H1 (cell line): ENCODE measurements around the gene IL27RA. TPM values are rescaled to one million over a fixed set of nuclear protein-coding genes. Genes with fewer than 3 reads are reported as not detected.
A peak's percentile ranks its signal among the peaks of the same experiment; 100 is the strongest.

Source experiments
- CTCF ChIA-PET: fragments of 300-600 bp; sonication (Branson Sonifier 250); formaldehyde crosslinking; loops from one replicate; lab custom pipeline; 2021; ENCODE audit not compliant: partially characterized antibody; lab: Charles Lee
- POLR2A ChIA-PET: fragments of 300-600 bp; sonication (Branson Sonifier 250); formaldehyde crosslinking; loops from one replicate; lab custom pipeline; 2021; ENCODE audit warnings: inconsistent platforms; ENCODE audit not compliant: partially characterized antibody; lab: Charles Lee
- DNase-seq, 2 experiments: peaks; one replicate each; pipeline versions ENCODE4 v3.0.0 to v3.0.0-alpha.2; 2010 to 2022; ENCODE audit warnings: low spot score in 2 of 2, low read depth in 1 of 2, mixed read lengths in 1 of 2
- FAIRE-seq: peaks from 2 replicates; lab custom pipeline; 2011; peaks lifted over from hg19 to GRCh38; lab: Jason Lieb, UNC
- H2AFZ ChIP-seq: 2 replicates; pipeline ENCODE4 v1.8.1; 2012; ENCODE audit warnings: low read length, inconsistent platforms
- H2AK5ac ChIP-seq: 2 replicates; pipeline ENCODE4 v1.6.1; 2013; ENCODE audit warnings: low read depth, low read length
- H2BK120ac ChIP-seq: replicated peaks from 2 replicates; pipeline ENCODE3; 2013; ENCODE audit warnings: low read depth, low read length, inconsistent platforms
- H2BK12ac ChIP-seq: 2 replicates; pipeline ENCODE4 v1.6.1; 2013; ENCODE audit warnings: low read depth, low read length
- H2BK15ac ChIP-seq: 2 replicates; pipeline ENCODE4 v1.6.1; 2013; ENCODE audit warnings: low read length
- H2BK20ac ChIP-seq: 2 replicates; pipeline ENCODE4 v1.6.1; 2013; ENCODE audit warnings: low read length
- H2BK5ac ChIP-seq: 2 replicates; pipeline ENCODE4 v1.6.1; 2013; ENCODE audit warnings: low read depth, low read length
- H3K14ac ChIP-seq: 2 replicates; pipeline ENCODE4 v1.6.1; 2013; ENCODE audit warnings: inconsistent platforms; ENCODE audit not compliant: insufficient read length
- H3K18ac ChIP-seq: 2 replicates; pipeline ENCODE4 v1.6.1; 2013; ENCODE audit warnings: low read length; ENCODE audit errors: extremely low read depth
- H3K23ac ChIP-seq: 2 replicates; pipeline ENCODE4 v1.6.1; 2013; ENCODE audit warnings: inconsistent platforms; ENCODE audit not compliant: insufficient read length
- H3K23me2 ChIP-seq: 2 replicates; pipeline ENCODE4 v1.6.1; 2013; ENCODE audit warnings: low read depth, low read length
- H3K27ac ChIP-seq: 2 replicates; pipeline ENCODE4 v1.6.1; 2011; ENCODE audit warnings: low read depth, low read length, inconsistent platforms
- H3K27me3 ChIP-seq, 4 experiments: replicated peaks in 1 of 4; 1 replicate in 1 of 4; 2 replicates in 3 of 4; pipeline versions ENCODE4 v1.6.1 to v1.8.1; 2011 to 2013; ENCODE audit warnings: low read length in 3 of 4, mild to moderate bottlenecking in 3 of 4, inconsistent platforms in 2 of 4, mixed read lengths in 2 of 4, moderate library complexity in 1 of 4; ENCODE audit not compliant: control insufficient read depth in 3 of 4, insufficient read depth in 3 of 4; ENCODE audit errors: extremely low read depth in 1 of 4
- H3K36me3 ChIP-seq, 4 experiments: 2 replicates each; pipeline versions ENCODE4 v1.6.1 to v1.8.1; 2011 to 2013; ENCODE audit warnings: mild to moderate bottlenecking in 4 of 4, low read length in 3 of 4, moderate library complexity in 2 of 4, control low read depth in 1 of 4, inconsistent platforms in 1 of 4; ENCODE audit not compliant: insufficient read depth in 4 of 4, control insufficient read depth in 2 of 4
- H3K4ac ChIP-seq: replicated peaks from 2 replicates; pipeline ENCODE3; 2013; ENCODE audit warnings: low read length, low read depth, mixed read lengths, inconsistent platforms; ENCODE audit not compliant: insufficient read length
- H3K4me1 ChIP-seq, 4 experiments: replicated peaks in 1 of 4; 1 replicate in 1 of 4; 2 replicates in 3 of 4; pipeline versions ENCODE4 v1.6.1 to v1.8.1; 2011 to 2013; ENCODE audit warnings: low read length in 3 of 4, inconsistent platforms in 2 of 4, mixed read lengths in 1 of 4; ENCODE audit not compliant: insufficient read depth in 4 of 4, control insufficient read depth in 3 of 4
- H3K4me2 ChIP-seq, 2 experiments: 2 replicates each; pipeline versions ENCODE4 v1.6.1 to v1.8.1; 2011 to 2013; ENCODE audit warnings: low read depth in 2 of 2, low read length in 2 of 2, control low read depth in 1 of 2, inconsistent platforms in 1 of 2, mild to moderate bottlenecking in 1 of 2; ENCODE audit not compliant: insufficient read depth in 1 of 2
- H3K4me3 ChIP-seq, 4 experiments: fragments of 200-600, 300-600 bp in 1 of 4; sonication (generic), shearing (Covaris generic), sonication (Bioruptor Twin) in 1 of 4; 2 replicates each; pipeline versions ENCODE4 v1.5.1 to v1.8.1; 2011 to 2016; ENCODE audit warnings: low read length in 4 of 4, low read depth in 3 of 4, control low read depth in 2 of 4, inconsistent platforms in 2 of 4, mild to moderate bottlenecking in 2 of 4, mixed read lengths in 1 of 4, moderate library complexity in 1 of 4; ENCODE audit not compliant: insufficient read depth in 2 of 4; ENCODE audit errors: extremely low read depth in 1 of 4
- H3K56ac ChIP-seq: replicated peaks from 2 replicates; pipeline ENCODE3; 2013; ENCODE audit warnings: low read depth, mild to moderate bottlenecking, mixed read lengths, low read length, inconsistent platforms; ENCODE audit not compliant: insufficient read length
- H3K79me1 ChIP-seq: 2 replicates; pipeline ENCODE4 v1.6.1; 2013; ENCODE audit warnings: low read depth, low read length, control low read depth
- H3K79me2 ChIP-seq, 2 experiments: 2 replicates each; pipeline versions ENCODE4 v1.6.1 to v1.8.1; 2012 to 2013; ENCODE audit warnings: low read length in 2 of 2, mild to moderate bottlenecking in 2 of 2, inconsistent platforms in 1 of 2; ENCODE audit not compliant: insufficient read depth in 2 of 2, control insufficient read depth in 1 of 2
- H3K9ac ChIP-seq, 4 experiments: replicated peaks in 1 of 4; 1 replicate in 1 of 4; 2 replicates in 3 of 4; pipeline versions ENCODE4 v1.6.1 to v1.8.1; 2011 to 2013; ENCODE audit warnings: low read depth in 3 of 4, low read length in 3 of 4, control low read depth in 2 of 4, mild to moderate bottlenecking in 2 of 4, moderate library complexity in 2 of 4, inconsistent platforms in 1 of 4; ENCODE audit errors: extremely low read depth in 1 of 4
- H3K9me3 ChIP-seq, 2 experiments: 2 replicates each; pipeline versions ENCODE4 v1.6.1 to v1.8.1; 2012 to 2013; ENCODE audit warnings: mild to moderate bottlenecking in 2 of 2, moderate library complexity in 2 of 2, control low read depth in 1 of 2, inconsistent platforms in 1 of 2, low read depth in 1 of 2, low read length in 1 of 2, mixed read lengths in 1 of 2; ENCODE audit not compliant: insufficient read depth in 2 of 2
- H4K20me1 ChIP-seq, 2 experiments: replicated peaks in 1 of 2; 2 replicates each; pipeline versions ENCODE3 to v1.8.1; 2011 to 2013; ENCODE audit warnings: inconsistent platforms in 2 of 2, low read length in 2 of 2, mild to moderate bottlenecking in 1 of 2; ENCODE audit not compliant: insufficient read depth in 2 of 2, control insufficient read depth in 1 of 2
- H4K5ac ChIP-seq: 2 replicates; pipeline ENCODE4 v1.6.1; 2013; ENCODE audit warnings: low read length, low read depth, mixed read lengths, inconsistent platforms; ENCODE audit not compliant: insufficient read length
- H4K8ac ChIP-seq: 2 replicates; pipeline ENCODE4 v1.8.0; 2013; ENCODE audit warnings: mild to moderate bottlenecking, moderate library complexity, low read length, inconsistent platforms; ENCODE audit not compliant: insufficient read depth; ENCODE audit errors: extremely low read depth
- H4K91ac ChIP-seq: replicated peaks from 2 replicates; pipeline ENCODE3; 2013; ENCODE audit warnings: low read length, mixed read lengths, inconsistent platforms; ENCODE audit not compliant: insufficient read length
- ATF2 ChIP-seq: IDR thresholded peaks from 2 replicates; pipeline ENCODE4 v1.6.1; 2012; ENCODE audit warnings: low read length, inconsistent platforms
- CREB1 ChIP-seq: IDR thresholded peaks from 2 replicates; pipeline ENCODE4 v1.6.1; 2012; ENCODE audit warnings: inconsistent platforms
- CTBP2 ChIP-seq: IDR thresholded peaks from 2 replicates; pipeline ENCODE4 v1.7.0; 2011; ENCODE audit warnings: borderline replicate concordance, mild to moderate bottlenecking, moderate library complexity, mixed read lengths, low read length; ENCODE audit not compliant: insufficient read depth, insufficient read length
- GABPA ChIP-seq: IDR thresholded peaks from 2 replicates; pipeline ENCODE4 v1.6.1; 2011; ENCODE audit warnings: mild to moderate bottlenecking, low read length, moderate library complexity, borderline replicate concordance; ENCODE audit not compliant: insufficient read depth
- HDAC6 ChIP-seq: IDR thresholded peaks from one replicate; pipeline ENCODE4 v1.7.1; 2012; ENCODE audit warnings: low read depth, mild to moderate bottlenecking, inconsistent platforms, low read length, moderate library complexity
- SIX5 ChIP-seq: IDR thresholded peaks from 2 replicates; pipeline ENCODE4 v1.6.1; 2011; ENCODE audit warnings: mild to moderate bottlenecking, low read depth, low read length
- SP2 ChIP-seq: IDR thresholded peaks from 2 replicates; pipeline ENCODE4 v1.6.1; 2012; ENCODE audit warnings: mild to moderate bottlenecking, low read length, inconsistent platforms
- TAF1 ChIP-seq: IDR thresholded peaks from 2 replicates; pipeline ENCODE4 v1.6.1; 2011; ENCODE audit warnings: mild to moderate bottlenecking, low read depth, low read length
- YY1 ChIP-seq: IDR thresholded peaks from 2 replicates; pipeline ENCODE4 v1.6.1; 2011; ENCODE audit warnings: low read depth, mild to moderate bottlenecking, low read length
- WGBS, 2 experiments: shearing (Covaris generic) in 1 of 2; methylation state at CpG; one replicate each; pipeline versions ENCODE4 v1.1.6 to v1.1.7; 2013 to 2015; ENCODE audit warnings: low lambda C conversion rate in 2 of 2, mixed read lengths in 2 of 2, inconsistent platforms in 1 of 2, low coverage in 1 of 2, missing lambda C conversion rate in 1 of 2; ENCODE audit not compliant: insufficient replicate concordance in 2 of 2, insufficient coverage in 1 of 2, insufficient read length in 1 of 2; ENCODE audit errors: extremely low coverage in 1 of 2, missing lambda C conversion rate in 1 of 2; 5-methylcytosine and 5-hydroxymethylcytosine counted together
- polyA plus RNA-seq, 7 experiments: library from polyadenylated mRNA; depleted of rRNA in 3 of 7; stranded (reverse) in 5 of 7; unstranded in 2 of 7; fragments of >200 nt in 5 of 7; fragments of 200-250 nt in 2 of 7; gene quantifications; 1 replicate in 5 of 7; 2 replicates in 1 of 7; 4 replicates in 1 of 7; pipeline versions ENCODE4 v1.2.1 to v1.2.3, GENCODE V29; 2011 to 2013; ENCODE audit warnings: missing spikeins in 2 of 7, mixed read lengths in 2 of 7
- total RNA-seq: library from RNA; stranded (reverse); fragmentation: NEBNext Ultra II Directional; extraction: Animal tissue kit (Norgen Biotek cat#: 25700); gene quantifications from 2 replicates; pipeline ENCODE4 v1.2.1, GENCODE V29; 2021

IL27RA gene
- total and polyA plus RNA-seq, 2 of the 8 experiments (the other 6 are each of a cell fraction or from before 2014, with no cell fraction given) = 9.9 to 14.7 TPM

- H3K4ac ChIP-seq = no peak overlapping the region
- peaks cover 3 to 5% (median 4%) of the 10 kb centered on the region in 4 experiments for H3K4me1 ChIP-seq
- H4K5ac ChIP-seq = no peak overlapping the region
- H3K4me2 ChIP-seq = peak overlapping the region; percentile 65 to 74
- no peaks in the 10 kb centered on the region for H3K79me2 ChIP-seq
- no peak overlapping the region for H2AFZ ChIP-seq
- DNase-seq (no peak), FAIRE-seq (no peak)
- CTCF ChIA-PET = interaction anchor here (1.0 to 1.8 kb wide), 4 partner anchors 15 to 291 kb away, joined by 4 to 6 read pairs (median 4); partner anchors contain the start of gene MISP3
- H4K91ac ChIP-seq = no peak overlapping the region
- no peak overlapping the region for H3K27ac ChIP-seq
- H3K9ac ChIP-seq = no peak overlapping the region
- no peak overlapping the region for H2BK120ac ChIP-seq
- H2AK5ac ChIP-seq = no peak overlapping the region
- no peaks in the 10 kb centered on the region for H3K79me1 ChIP-seq
- H3K23me2 ChIP-seq = peaks cover 11% of the 10 kb centered on the region
- no peak for TF ChIP-seq YY1
- no peak for TF ChIP-seq SIX5
- TF ChIP-seq HDAC6 = no peak
- TF ChIP-seq TAF1 = no peak
- no peak for TF ChIP-seq CREB1
- no peak for TF ChIP-seq CTBP2
- TF ChIP-seq SP2 = no peak
- TF ChIP-seq ATF2 = no peak
- TF ChIP-seq GABPA = no peak
- peak overlapping the region; percentile 42 to 78 (median 60) for H3K4me3 ChIP-seq
- H2BK12ac ChIP-seq = no peak overlapping the region
- no peak overlapping the region for H3K18ac ChIP-seq
- H3K56ac ChIP-seq = no peak overlapping the region
- H4K20me1 ChIP-seq = peaks cover 4 to 8% of the 10 kb centered on the region in 2 experiments
- no peak overlapping the region for H2BK5ac ChIP-seq
- H3K36me3 ChIP-seq = peaks cover 0 to 13% (median 4%) of the 10 kb centered on the region in 4 experiments; a peak in 3 of 8 replicates
- H3K27me3 ChIP-seq = peaks cover 0 to 6% (median 2%) of the 10 kb centered on the region in 4 experiments; a peak in 4 of 7 replicates
- H2BK20ac ChIP-seq = no peak overlapping the region
- no peak overlapping the region for H3K14ac ChIP-seq
- no peak overlapping the region for H3K23ac ChIP-seq
- POLR2A ChIA-PET = interaction anchor here (1.0 to 1.1 kb wide), 3 partner anchors 25 to 263 kb away, joined by 3 read pairs; partner anchors contain the start of gene PRKACA
- H2BK15ac ChIP-seq = no peak overlapping the region
- H4K8ac ChIP-seq = no peak overlapping the region; the same call in 1 of the 2 replicates
- peaks cover 8% of the 10 kb centered on the region in 2 experiments; a peak in 3 of 4 replicates for H3K9me3 ChIP-seq
- 92% methylated on average over 28 of the region's 30 CpGs; no CpG with 5 or more reads in 1 of the 2 experiments for WGBS, 2 experiments
Observed at GRCh38 chr19:14088634-14089411, 57.3 kb downstream of the IL27RA start.
